ENCODE measurements around the gene DFFA. TPM values are rescaled to one million over a fixed set of nuclear protein-coding genes. Genes with fewer than 3 reads are reported as not detected.

DFFA gene
- total and polyA plus RNA-seq, 2 of the 4 experiments (the other 2 are of a cell fraction), result 28.1 to 62.6 TPM

DNA sequence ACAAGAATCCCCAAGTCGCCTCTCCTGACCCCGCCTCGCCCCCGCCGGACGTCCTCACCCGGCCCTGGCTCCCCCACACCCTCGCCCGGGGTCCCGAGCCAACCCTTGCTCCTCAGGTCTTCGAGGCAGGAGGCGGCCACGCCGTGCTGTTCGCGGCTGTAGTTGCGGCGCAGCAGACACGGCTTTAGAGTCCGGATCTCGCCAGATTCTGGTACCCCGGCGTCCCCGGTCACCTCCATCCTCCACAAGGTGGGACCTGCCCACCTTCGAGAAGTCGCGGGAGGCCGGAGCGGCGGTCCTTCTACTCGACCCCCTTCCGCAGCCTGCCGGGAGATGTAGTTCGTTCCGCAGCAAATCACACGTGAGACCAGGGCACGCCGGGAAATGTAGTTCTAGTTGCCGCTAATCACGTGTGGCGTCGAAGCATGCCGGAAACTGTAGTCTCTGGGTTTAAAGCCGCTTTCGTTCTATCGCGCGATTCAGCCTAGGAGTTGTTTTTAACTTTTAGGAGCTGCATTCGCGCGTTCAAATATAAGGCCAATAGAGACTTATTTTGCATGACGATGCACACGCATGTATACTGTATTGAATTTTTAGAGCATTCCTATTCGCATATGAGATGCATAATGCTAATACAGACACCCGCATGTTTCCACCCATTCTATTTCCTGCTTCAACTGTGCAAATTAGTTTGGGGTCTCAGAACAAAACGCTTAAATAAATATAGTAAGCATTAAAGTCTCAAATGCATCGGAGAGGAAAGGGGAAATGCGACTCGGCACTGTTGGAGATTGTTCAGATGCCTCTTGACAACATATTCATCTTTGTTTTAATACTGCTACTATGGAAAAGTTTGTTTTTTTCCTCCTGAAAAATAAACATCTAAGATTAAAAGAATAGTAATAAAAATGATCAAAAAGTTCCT is at the start of gene DFFA (continued):
- TF ChIP-seq MXI1 (IDR thresholded peaks at IDR 0.05; ENCODE audit: borderline replicate concordance, low read depth, low read length) (peak; percentile 93), FOS (IDR thresholded peaks at IDR 0.05; ENCODE audit: low read depth, low read length) (no peak), SMC3 (IDR thresholded peaks at IDR 0.05; ENCODE audit: low read depth, low read length) (no peak), CHD1 (IDR thresholded peaks at IDR 0.05; ENCODE audit: low read depth, low read length) (no peak), MAZ (IDR thresholded peaks at IDR 0.05; ENCODE audit: borderline replicate concordance, low read depth, low read length) (peak; percentile 83)
